ENCODE data around the gene OR14A2.
A peak's percentile ranks its signal among the peaks of the same experiment; 100 is the strongest.
"Not testable (repeated sequence)": the region's sequence is repeated elsewhere in the genome, so short reads cannot be mapped to it uniquely, and the experiment has no call there.

The OR14A2 gene

DNA sequence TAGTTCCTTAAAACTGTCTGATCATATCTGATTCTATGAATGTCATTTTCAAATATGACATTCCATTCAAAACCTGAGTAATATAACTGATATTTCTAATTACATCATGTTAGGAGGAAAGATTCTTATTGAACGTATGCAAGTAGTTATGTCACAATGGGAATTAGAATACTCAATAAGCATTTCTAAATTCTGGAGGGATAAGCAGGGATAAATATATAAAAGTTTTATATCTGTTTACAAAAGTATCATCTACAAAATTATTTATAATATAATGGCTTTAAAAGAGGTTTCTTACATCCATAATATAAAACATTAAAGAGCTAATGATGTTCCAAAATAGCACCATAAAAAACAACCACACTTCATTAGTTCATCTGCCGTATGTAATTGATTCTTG lies at the start of gene OR14A2:
TSS of gene OR14A2 (minus strand) at position 101 of the 400 bp plus-strand sequence.
- H3K4me3 ChIP-seq (ENCODE audit: low read depth, low read length) = no peak within 1 kb of the TSS
- no peak for DNase-seq (ENCODE audit: low read depth)
- TF ChIP-seq, protein P1, sequence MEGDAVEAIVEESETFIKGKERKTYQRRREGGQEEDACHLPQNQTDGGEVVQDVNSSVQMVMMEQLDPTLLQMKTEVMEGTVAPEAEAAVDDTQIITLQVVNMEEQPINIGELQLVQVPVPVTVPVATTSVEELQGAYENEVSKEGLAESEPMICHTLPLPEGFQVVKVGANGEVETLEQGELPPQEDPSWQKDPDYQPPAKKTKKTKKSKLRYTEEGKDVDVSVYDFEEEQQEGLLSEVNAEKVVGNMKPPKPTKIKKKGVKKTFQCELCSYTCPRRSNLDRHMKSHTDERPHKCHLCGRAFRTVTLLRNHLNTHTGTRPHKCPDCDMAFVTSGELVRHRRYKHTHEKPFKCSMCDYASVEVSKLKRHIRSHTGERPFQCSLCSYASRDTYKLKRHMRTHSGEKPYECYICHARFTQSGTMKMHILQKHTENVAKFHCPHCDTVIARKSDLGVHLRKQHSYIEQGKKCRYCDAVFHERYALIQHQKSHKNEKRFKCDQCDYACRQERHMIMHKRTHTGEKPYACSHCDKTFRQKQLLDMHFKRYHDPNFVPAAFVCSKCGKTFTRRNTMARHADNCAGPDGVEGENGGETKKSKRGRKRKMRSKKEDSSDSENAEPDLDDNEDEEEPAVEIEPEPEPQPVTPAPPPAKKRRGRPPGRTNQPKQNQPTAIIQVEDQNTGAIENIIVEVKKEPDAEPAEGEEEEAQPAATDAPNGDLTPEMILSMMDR (conservative IDR thresholded peaks at IDR 0.05; ENCODE audit: low read depth, low read length) = no peak

DNA sequence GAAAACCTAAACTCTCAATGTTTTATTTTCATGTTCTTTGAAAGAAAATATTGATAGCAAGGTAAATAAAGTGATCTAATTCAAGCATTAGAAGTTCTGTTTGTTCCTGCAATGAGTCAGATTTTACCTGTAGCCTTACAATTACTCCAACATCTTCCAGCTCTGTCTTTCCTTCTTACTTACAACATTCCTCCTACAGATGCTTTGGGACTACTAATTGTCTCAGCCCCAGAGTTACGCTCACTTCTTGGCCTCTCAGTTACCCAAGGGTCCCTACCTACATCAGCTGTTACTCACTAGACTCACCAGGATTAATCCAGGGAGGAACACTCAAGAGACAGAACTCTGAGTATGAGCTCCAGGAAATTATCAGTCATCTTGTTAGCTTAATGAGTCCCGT lies 49.6 kb upstream of the OR14A2 start:
- H3K4me3 ChIP-seq (ENCODE audit: low read depth, low read length) = no peak overlapping the region
- DNase-seq (ENCODE audit: low read depth) = no peak
- TF ChIP-seq, protein P1 (conservative IDR thresholded peaks at IDR 0.05; ENCODE audit: low read depth, low read length) = no peak

DNA sequence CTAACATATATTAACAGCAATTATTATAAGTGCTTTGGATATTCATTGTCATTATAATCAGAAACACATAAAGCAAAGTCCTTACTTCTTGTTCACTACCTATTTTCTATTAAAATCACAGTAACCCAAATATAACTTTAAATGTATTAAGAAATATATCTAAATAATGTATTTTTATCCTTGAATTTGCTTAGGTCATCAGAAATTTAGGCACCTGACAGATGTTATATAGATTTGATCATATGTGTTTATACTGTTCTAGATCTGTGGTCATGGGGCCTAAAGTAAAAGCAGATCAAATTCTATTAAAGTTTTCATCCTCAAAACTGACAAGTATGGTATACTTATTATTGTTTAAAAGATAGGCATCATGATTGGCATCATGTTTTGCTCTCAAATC lies 21.7 kb upstream of the OR14A2 start:
- TF ChIP-seq, protein P1 (conservative IDR thresholded peaks at IDR 0.05; ENCODE audit: low read depth, low read length) = no peak
- no peak for DNase-seq (ENCODE audit: low read depth)
- H3K4me3 ChIP-seq (ENCODE audit: low read depth, low read length) = no peak overlapping the region

DNA sequence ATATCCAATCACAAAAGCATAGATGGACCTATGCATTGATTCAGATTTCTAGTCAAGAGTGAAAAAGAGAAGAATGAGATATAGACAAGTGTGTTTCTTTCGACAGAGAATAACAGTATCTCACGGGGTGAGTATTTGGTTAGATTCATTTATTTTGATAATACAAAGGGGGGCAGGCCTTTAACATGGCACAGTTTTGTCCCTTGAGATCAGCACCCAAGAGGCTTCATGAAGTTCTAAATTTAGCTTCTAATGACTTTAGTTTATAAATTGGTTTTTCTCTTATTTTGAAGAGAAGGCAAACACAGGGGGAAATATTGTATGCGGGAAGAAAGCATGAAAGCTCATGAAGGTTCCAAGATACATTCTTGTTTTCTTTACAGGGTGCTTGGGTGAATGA lies 12.5 kb upstream of the OR14A2 start, which contains the start of gene OR1C1:
TSS of gene OR1C1 (minus strand) at position 101 of the 400 bp plus-strand sequence. CDS start 2,150 bp downstream, outside the sequence.
- H3K4me3 ChIP-seq (ENCODE audit: low read depth, low read length) = no peak within 1 kb of the TSS
- no peak for DNase-seq (ENCODE audit: low read depth)
- TF ChIP-seq, protein P1 (conservative IDR thresholded peaks at IDR 0.05; ENCODE audit: low read depth, low read length) = no peak

DNA sequence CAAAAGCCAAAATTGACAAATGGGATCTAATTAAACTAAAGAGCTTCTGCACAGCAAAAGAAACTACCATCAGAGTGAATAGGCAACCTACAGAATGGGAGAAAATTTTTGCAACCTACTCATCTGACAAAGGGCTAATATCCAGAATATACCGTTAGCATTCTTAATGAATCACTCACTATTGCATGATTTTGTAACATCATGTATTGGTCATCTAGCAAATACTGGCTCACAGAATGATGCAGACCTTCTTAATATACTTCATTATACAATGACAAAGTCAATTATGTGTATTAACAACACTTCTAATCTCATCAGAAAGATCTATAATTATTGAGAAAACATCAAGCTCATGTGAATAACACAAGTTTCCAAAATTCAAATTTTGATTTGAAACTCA lies 6.4 kb upstream of the OR14A2 start:
- not testable (repeated sequence) for DNase-seq (ENCODE audit: low read depth); H3K4me3 ChIP-seq (ENCODE audit: low read depth, low read length)

DNA sequence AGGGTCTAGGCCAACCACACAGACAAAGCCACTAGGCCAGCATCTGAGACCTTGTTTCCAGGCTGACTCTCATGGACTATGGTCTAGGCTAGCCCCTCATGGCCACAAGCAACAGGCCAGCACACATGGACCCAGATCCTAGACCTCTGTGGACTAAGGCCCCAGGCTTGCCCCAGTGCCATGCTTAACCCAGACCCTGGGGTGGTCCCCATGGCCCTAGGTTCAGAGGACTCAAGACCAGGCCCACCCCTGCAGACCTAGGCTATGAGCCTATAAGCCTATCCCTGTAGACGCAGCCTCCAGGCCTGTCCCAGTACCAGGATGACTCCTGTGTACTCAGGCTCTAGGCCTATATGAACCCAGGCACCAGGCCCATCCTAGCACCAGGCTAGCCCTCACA lies 1.9 kb upstream of the OR14A2 start:
- no peak overlapping the region for H3K4me3 ChIP-seq (ENCODE audit: low read depth, low read length)
- DNase-seq (ENCODE audit: low read depth) = no peak
- TF ChIP-seq, protein P1 (conservative IDR thresholded peaks at IDR 0.05; ENCODE audit: low read depth, low read length) = no peak

DNA sequence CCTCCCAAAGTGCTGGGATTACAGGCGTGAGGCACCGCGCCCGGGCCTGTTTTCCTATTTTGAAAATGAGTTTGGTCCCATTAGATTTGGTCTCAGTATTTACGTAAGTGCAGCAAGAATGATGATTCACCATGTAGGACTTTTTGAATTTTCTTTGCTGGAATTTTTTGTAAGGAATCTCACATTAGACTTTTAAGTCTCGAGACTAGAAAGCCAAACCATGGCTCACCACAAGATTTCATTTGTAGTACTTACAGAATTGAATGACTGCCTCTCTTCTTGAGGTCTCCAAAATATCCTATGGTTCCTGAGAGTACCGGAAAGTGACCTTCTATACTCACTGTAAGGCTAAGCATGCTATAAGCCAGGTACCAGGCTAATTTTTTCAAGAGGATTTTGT lies 325 bp downstream of the OR14A2 start:
- peak; percentile 20 for DNase-seq (ENCODE audit: low read depth)
- H3K4me3 ChIP-seq (ENCODE audit: low read depth, low read length) = no peak overlapping the region
- TF ChIP-seq, protein P1 (conservative IDR thresholded peaks at IDR 0.05; ENCODE audit: low read depth, low read length) = no peak
